HG02588 (cell line): ENCODE data around the gene XRCC3.
"Not testable (repeated sequence)": the region's sequence is repeated elsewhere in the genome, so short reads cannot be mapped to it uniquely, and the experiment has no call there.

Source experiments
- ATAC-seq: cut with Tn5 transposase; IDR thresholded peaks from one replicate; pipeline ENCODE4 v1.9.1; 2021; ENCODE audit warnings: mild to moderate bottlenecking, moderate library complexity; ENCODE audit not compliant: unreplicated experiment

XRCC3 gene

GRCh38 chr14:103675957-103676356, 39.3 kb downstream of the XRCC3 start:
- no peak for ATAC-seq

GRCh38 chr14:103671911-103672310, 43.3 kb downstream of the XRCC3 start:
- ATAC-seq: no peak

GRCh38 chr14:103669370-103669769, 45.9 kb downstream of the XRCC3 start:
- no peak for ATAC-seq

GRCh38 chr14:103668117-103668516, 47.1 kb downstream of the XRCC3 start:
- no peak for ATAC-seq

- ATAC-seq: no peak
Measured at GRCh38 chr14:103667671-103668070, 47.6 kb downstream of the XRCC3 start.

GRCh38 chr14:103663506-103663905, 51.7 kb downstream of the XRCC3 start:
- no peak for ATAC-seq

GRCh38 chr14:103662591-103662990, 52.7 kb downstream of the XRCC3 start:
- ATAC-seq: no peak

- ATAC-seq: no peak
Measured at GRCh38 chr14:103662029-103662428, 53.2 kb downstream of the XRCC3 start.

GRCh38 chr14:103659631-103660030, 55.6 kb downstream of the XRCC3 start:
- ATAC-seq: no peak

- ATAC-seq: no peak
Measured at GRCh38 chr14:103657471-103657870, 57.8 kb downstream of the XRCC3 start.

- ATAC-seq: no peak
Measured at GRCh38 chr14:103656756-103657133, 58.5 kb downstream of the XRCC3 start.

GRCh38 chr14:103656031-103656755, 59.1 kb downstream of the XRCC3 start:
- ATAC-seq: no peak

- no peak for ATAC-seq
Measured at GRCh38 chr14:103654619-103655018, 60.6 kb downstream of the XRCC3 start.

- no peak for ATAC-seq
Measured at GRCh38 chr14:103653805-103654204, 61.4 kb downstream of the XRCC3 start.

- not testable (repeated sequence) for ATAC-seq
Measured at GRCh38 chr14:103653336-103653735, 61.9 kb downstream of the XRCC3 start.

- no peak for ATAC-seq
Measured at GRCh38 chr14:103652806-103653205, 62.4 kb downstream of the XRCC3 start.

GRCh38 chr14:103651585-103651984, 63.7 kb downstream of the XRCC3 start:
- ATAC-seq: no peak

- no peak for ATAC-seq
Measured at GRCh38 chr14:103650213-103650612, 65.0 kb downstream of the XRCC3 start.

- ATAC-seq: no peak
Measured at GRCh38 chr14:103649001-103649400, 66.2 kb downstream of the XRCC3 start.
